IMR-90 (cell line): ENCODE results near the gene TNFSF12. TPM values are rescaled to one million over a fixed set of nuclear protein-coding genes. Genes with fewer than 3 reads are reported as not detected.

Source experiments
- ATAC-seq: fragments of 200-7000 bp; cut with Tn5 transposase; 2 replicates; pipeline ENCODE4 v1.9.1; 2020; ENCODE audit warnings: low read depth, mild to moderate bottlenecking, moderate library complexity
- BruUV-seq: library from RNA; stranded (reverse); fragments of 400-500 nt; replicated peaks from 2 replicates; lab custom pipeline; 2021; lab: Mats Ljungman, UMichigan
- CTCF ChIA-PET: fragments of 300-600 bp; formaldehyde crosslinking; extraction: SDS; loops from one replicate; lab custom pipeline; 2021; ENCODE audit warnings: antibody characterized with exemption; lab: Yijun Ruan, JAX
- POLR2A ChIA-PET: fragments of 300-600 bp; sonication (Branson Sonifier 250); formaldehyde crosslinking; loops from one replicate; lab custom pipeline; 2022; ENCODE audit warnings: antibody characterized with exemption; ENCODE audit not compliant: unreplicated experiment; lab: Charles Lee
- DNase-seq: peaks from one replicate; pipeline ENCODE4 v3.0.0; 2013
- H2AFZ ChIP-seq: replicated peaks from 2 replicates; pipeline ENCODE3; 2013; ENCODE audit warnings: low read length, mild to moderate bottlenecking; ENCODE audit not compliant: poor library complexity
- H2AK5ac ChIP-seq: 2 replicates; pipeline ENCODE4 v1.6.1; 2013; ENCODE audit warnings: low read depth, low read length, inconsistent platforms
- H2AK9ac ChIP-seq: replicated peaks from 2 replicates; pipeline ENCODE3; 2013; ENCODE audit warnings: mild to moderate bottlenecking, low read depth, low read length, moderate library complexity; ENCODE audit not compliant: poor library complexity
- H2BK120ac ChIP-seq: 2 replicates; pipeline ENCODE4 v1.6.1; 2013; ENCODE audit warnings: low read depth, low read length, inconsistent platforms
- H2BK15ac ChIP-seq: 3 replicates; pipeline ENCODE4 v1.6.1; 2013; ENCODE audit warnings: low read depth, low read length, inconsistent platforms
- H2BK20ac ChIP-seq: 2 replicates; pipeline ENCODE4 v1.6.1; 2013; ENCODE audit warnings: low read depth, mild to moderate bottlenecking, inconsistent platforms, low read length, moderate library complexity
- H2BK5ac ChIP-seq: 2 replicates; pipeline ENCODE4 v1.6.1; 2013; ENCODE audit warnings: mild to moderate bottlenecking, low read depth, low read length, inconsistent platforms; ENCODE audit not compliant: poor library complexity, severe bottlenecking
- H3K14ac ChIP-seq: replicated peaks from 2 replicates; pipeline ENCODE4 v1.6.1; 2013; ENCODE audit warnings: low read depth, low read length, inconsistent platforms
- H3K18ac ChIP-seq: 2 replicates; pipeline ENCODE4 v1.6.1; 2013; ENCODE audit warnings: low read depth, low read length, control low read depth
- H3K23ac ChIP-seq: 2 replicates; pipeline ENCODE4 v1.6.1; 2013; ENCODE audit warnings: low read depth, low read length, inconsistent platforms
- H3K27ac ChIP-seq: 2 replicates; pipeline ENCODE4 v1.5.1; 2013; ENCODE audit warnings: mild to moderate bottlenecking, control low read depth, low read length; ENCODE audit not compliant: insufficient read depth
- H3K27me3 ChIP-seq: 2 replicates; pipeline ENCODE4 v1.6.1; 2013; ENCODE audit warnings: low read length; ENCODE audit not compliant: control insufficient read depth, insufficient read depth
- H3K36me3 ChIP-seq: 2 replicates; pipeline ENCODE4 v1.6.1; 2013; ENCODE audit warnings: low read length, mixed read lengths; ENCODE audit not compliant: control insufficient read depth, insufficient read depth
- H3K4ac ChIP-seq: 2 replicates; pipeline ENCODE4 v1.6.1; 2013; ENCODE audit warnings: low read depth, low read length, inconsistent platforms
- H3K4me1 ChIP-seq: 2 replicates; pipeline ENCODE4 v1.6.1; 2013; ENCODE audit warnings: low read length, mixed read lengths; ENCODE audit not compliant: control insufficient read depth, insufficient read depth
- H3K4me2 ChIP-seq: 2 replicates; pipeline ENCODE4 v1.6.1; 2013; ENCODE audit warnings: low read depth, mild to moderate bottlenecking, control low read depth, low read length, moderate library complexity
- H3K4me3 ChIP-seq: 2 replicates; pipeline ENCODE4 v1.5.1; 2013; ENCODE audit warnings: low read depth, mild to moderate bottlenecking, control low read depth, low read length, moderate library complexity; ENCODE audit not compliant: insufficient read depth
- H3K56ac ChIP-seq: 2 replicates; pipeline ENCODE4 v1.6.1; 2013; ENCODE audit warnings: low read length, inconsistent platforms; ENCODE audit not compliant: insufficient read depth; ENCODE audit errors: extremely low read depth
- H3K79me1 ChIP-seq, 2 experiments: 2 replicates each; pipeline ENCODE4 v1.6.1; 2013; ENCODE audit warnings: low read length in 2 of 2, inconsistent platforms in 1 of 2, low read depth in 1 of 2
- H3K9ac ChIP-seq: 2 replicates; pipeline ENCODE4 v1.6.1; 2013; ENCODE audit warnings: low read depth, low read length, control low read depth
- H3K9me1 ChIP-seq: 2 replicates; pipeline ENCODE4 v1.6.1; 2013; ENCODE audit warnings: low read length, inconsistent platforms; ENCODE audit not compliant: insufficient read depth
- H3K9me3 ChIP-seq: 2 replicates; pipeline ENCODE4 v1.6.1; 2013; ENCODE audit warnings: low read length; ENCODE audit not compliant: control insufficient read depth, insufficient read depth
- H4K20me1 ChIP-seq: 2 replicates; pipeline ENCODE4 v1.6.1; 2013; ENCODE audit warnings: low read length, inconsistent platforms; ENCODE audit not compliant: insufficient read depth
- H4K5ac ChIP-seq: 2 replicates; pipeline ENCODE4 v1.6.1; 2013; ENCODE audit warnings: mild to moderate bottlenecking, low read depth, low read length, control low read depth
- H4K8ac ChIP-seq, 2 experiments: 2 replicates each; pipeline ENCODE4 v1.6.1; 2013; ENCODE audit warnings: low read depth in 2 of 2, low read length in 2 of 2, control low read depth in 1 of 2, inconsistent platforms in 1 of 2
- H4K91ac ChIP-seq: 2 replicates; pipeline ENCODE4 v1.6.1; 2013; ENCODE audit warnings: low read depth, low read length, inconsistent platforms; ENCODE audit not compliant: insufficient read depth
- BHLHE40 ChIP-seq: fragments of 150-350 bp; IDR thresholded peaks from 2 replicates; pipeline ENCODE4 v1.6.1; 2016; ENCODE audit warnings: mild to moderate bottlenecking, low read depth, low read length
- CEBPB ChIP-seq: IDR thresholded peaks from 2 replicates; pipeline ENCODE4 v1.6.1; 2012; ENCODE audit warnings: low read depth, low read length, improper control_type of control experiment
- CHD1 ChIP-seq: IDR thresholded peaks from 2 replicates; pipeline ENCODE4 v1.6.1; 2012; ENCODE audit warnings: low read depth, low read length, improper control_type of control experiment
- FOS ChIP-seq: fragments of 150-350 bp; IDR thresholded peaks from 2 replicates; pipeline ENCODE4 v1.6.1; 2016; ENCODE audit warnings: low read depth, low read length
- MAZ ChIP-seq: IDR thresholded peaks from 2 replicates; pipeline ENCODE4 v1.6.1; 2012; ENCODE audit warnings: low read depth, mild to moderate bottlenecking, low read length, improper control_type of control experiment, moderate library complexity, borderline replicate concordance
- MXI1 ChIP-seq: IDR thresholded peaks from 2 replicates; pipeline ENCODE4 v1.6.1; 2012; ENCODE audit warnings: low read depth, mild to moderate bottlenecking, low read length, moderate library complexity, borderline replicate concordance
- POLR2A ChIP-seq: IDR thresholded peaks from 2 replicates; pipeline ENCODE4 v1.6.1; 2012; ENCODE audit warnings: mild to moderate bottlenecking, low read depth, low read length
- RAD21 ChIP-seq: IDR thresholded peaks from 2 replicates; pipeline ENCODE4 v1.6.1; 2012; ENCODE audit warnings: low read length, improper control_type of control experiment
- RCOR1 ChIP-seq: IDR thresholded peaks from 2 replicates; pipeline ENCODE4 v1.6.1; 2012; ENCODE audit warnings: mild to moderate bottlenecking, low read length, improper control_type of control experiment; ENCODE audit not compliant: insufficient replicate concordance
- SMC3 ChIP-seq: fragments of 150-350 bp; IDR thresholded peaks from 2 replicates; pipeline ENCODE4 v1.6.1; 2016; ENCODE audit warnings: low read depth, mild to moderate bottlenecking, antibody characterized with exemption, low read length, moderate library complexity
- WGBS, 2 experiments: methylation state at CpG; one replicate each; pipeline versions ENCODE4 v1.1.5 to v1.1.7; 2013; ENCODE audit warnings: missing lambda C conversion rate in 2 of 2; ENCODE audit not compliant: insufficient read length in 1 of 2; ENCODE audit errors: extremely low coverage in 2 of 2; 5-methylcytosine and 5-hydroxymethylcytosine counted together
- dilution Hi-C: fragments of 300-500 bp; cut with HindIII; formaldehyde crosslinking; loops from one replicate; pipeline ENCODE4 v1.14.3; 2018; ENCODE audit warnings: low sequenced_read_pairs; ENCODE audit not compliant: unreplicated experiment
- in situ Hi-C: fragments of 300-500 bp; cut with MboI; formaldehyde crosslinking; loops from 3 replicates; pipeline ENCODE4 v1.14.3; 2019; ENCODE audit warnings: low sequenced_read_pairs, inconsistent platforms, mixed read lengths
- intact Hi-C: fragments of 100-400 bp; cut with micrococcal nuclease; formaldehyde crosslinking; loops from 2 replicates; pipeline ENCODE4 v1.10.0; 2022
- polyA plus RNA-seq, 3 experiments: library from polyadenylated mRNA; depleted of rRNA; stranded (reverse); fragments of >200 nt; gene quantifications; 2 replicates each; pipeline ENCODE4 v1.2.3, GENCODE V29; 2012; ENCODE audit warnings: low replicate concordance in 1 of 3
- total RNA-seq: library from RNA; depleted of rRNA; stranded (reverse); fragments of >200 nt; gene quantifications from 2 replicates; pipeline ENCODE4 v1.2.3, GENCODE V29; 2012
- TF ChIP-seq, protein P1 (sequence below): fragments of 150-350 bp; IDR thresholded peaks from 2 replicates; pipeline ENCODE4 v1.6.1; 2016; ENCODE audit warnings: low read depth, mild to moderate bottlenecking, low read length, moderate library complexity, borderline replicate concordance
- TF ChIP-seq, protein P2 (sequence below): conservative IDR thresholded peaks from 2 replicates; pipeline ENCODE4 v1.5.1; 2012; ENCODE audit warnings: mild to moderate bottlenecking, low read depth, low read length, improper control_type of control experiment
- TF ChIP-seq, protein P3 (sequence below): fragments of 150-350 bp; IDR thresholded peaks from 2 replicates; pipeline ENCODE4 v1.6.1; 2017; ENCODE audit warnings: mild to moderate bottlenecking, antibody characterized with exemption, low read length, low read depth

Gene TNFSF12
- total and polyA plus RNA-seq, 2 of the 4 experiments (the other 2 are of a cell fraction), result 2.7 to 22.0 TPM

DNA sequence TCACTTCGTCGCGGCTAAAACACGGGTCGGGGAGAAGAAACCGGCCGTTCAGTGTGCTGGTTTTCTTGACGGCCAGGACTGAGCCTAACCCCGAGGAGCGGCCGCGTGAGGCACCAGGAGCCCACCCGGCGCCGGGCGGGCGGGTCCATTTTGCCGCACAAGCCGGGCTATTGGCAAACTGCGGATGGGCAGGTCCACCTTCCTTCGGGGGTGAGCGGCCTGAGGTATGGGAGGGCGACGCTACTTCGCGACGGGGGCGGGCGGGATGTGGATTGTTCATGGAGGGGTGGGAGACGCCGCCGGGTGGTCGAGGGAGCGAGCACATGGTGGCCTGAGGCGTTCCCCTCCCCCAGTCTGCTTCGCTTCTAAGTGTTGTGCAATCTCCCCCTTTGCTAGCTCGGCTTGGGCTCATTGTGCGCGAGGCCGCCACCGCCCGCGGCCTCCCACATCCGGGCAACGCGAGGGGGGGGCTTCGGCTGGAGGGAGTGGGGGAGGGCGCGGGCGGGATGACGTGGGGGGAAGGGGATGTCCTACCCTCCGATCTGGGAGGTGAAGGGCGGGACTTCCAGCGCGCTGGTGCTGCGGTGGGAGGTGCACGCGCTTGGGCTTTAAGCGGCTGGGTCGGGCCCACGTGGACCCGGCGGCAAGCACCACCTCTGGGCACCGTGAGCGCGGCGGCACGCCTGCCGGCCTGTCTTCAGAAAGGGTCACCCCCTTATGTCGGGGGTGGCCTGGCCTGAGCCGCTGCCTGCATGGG is 24.6 kb downstream of the TNFSF12 start:
- peaks cover 59% of the 10 kb centered on the region for H4K20me1 ChIP-seq
- peak overlapping the region; percentile 32; the same call in 1 of the 2 replicates for H4K5ac ChIP-seq
- H3K79me1 ChIP-seq, result peaks cover 10 to 62% of the 10 kb centered on the region in 2 experiments; a peak in 3 of 4 replicates
- peak overlapping the region; percentile 6; the same call in 1 of the 2 replicates for H2BK120ac ChIP-seq
- peak overlapping the region; percentile 78 for H2BK5ac ChIP-seq
- H3K4ac ChIP-seq, result peak overlapping the region; percentile 92
- H3K18ac ChIP-seq, result peak overlapping the region; percentile 1; the same call in 1 of the 2 replicates
- ChIA-PET POLR2A (interaction anchor here (0.6 to 2.2 kb wide), 7 partner anchors 8 to 546 kb away, joined by 3 to 12 read pairs (median 4); partner anchors contain the start of genes MPDU1 and TMEM256), CTCF (interaction anchor here (0.7 to 1.2 kb wide), 3 partner anchors 13 to 61 kb away, joined by 3 to 4 read pairs (median 4); no protein-coding TSS in a partner anchor)
- DNase-seq (peak; percentile 90), ATAC-seq (peak; percentile 52)
- H3K23ac ChIP-seq, result peak overlapping the region; percentile 91; the same call in 1 of the 2 replicates
- dilution Hi-C loops (no loop called here), in situ Hi-C loops (no loop called here), intact Hi-C loops (loop anchor here (5.0 kb wide), 1 partner anchor 269 kb away; no protein-coding TSS in a partner anchor)
- H2BK15ac ChIP-seq, result no peak overlapping the region
- H3K4me2 ChIP-seq, result peak overlapping the region; percentile 83
- peak overlapping the region; percentile 99 for H2AK5ac ChIP-seq
- peak overlapping the region; percentile 97 for H3K27ac ChIP-seq
- no TSS peak for BruUV-seq
- peaks cover 8% of the 10 kb centered on the region for H3K4me1 ChIP-seq
- 0% methylated on average over 13 of the region's 71 CpGs; no CpG with 5 or more reads in 1 of the 2 experiments for WGBS, 2 experiments
- H2AFZ ChIP-seq, result peak overlapping the region; percentile 68
- peak overlapping the region; percentile 95 for H3K9ac ChIP-seq
- no peaks in the 10 kb centered on the region for H3K9me3 ChIP-seq
- no peaks in the 10 kb centered on the region for H3K27me3 ChIP-seq
- H3K14ac ChIP-seq, result peak overlapping the region; percentile 97
- peak overlapping the region; percentile 99 for H2AK9ac ChIP-seq
- peak overlapping the region; percentile 94 for H4K91ac ChIP-seq
- H2BK20ac ChIP-seq, result no peak overlapping the region
- H3K36me3 ChIP-seq, result peaks cover 63% of the 10 kb centered on the region
- H3K4me3 ChIP-seq, result peak overlapping the region; percentile 77
- peaks cover 9% of the 10 kb centered on the region; the same call in 1 of the 2 replicates for H3K9me1 ChIP-seq
- peak overlapping the region; percentile 73 to 81; a peak in 3 of 4 replicates for H4K8ac ChIP-seq
- H3K56ac ChIP-seq, result peak overlapping the region; percentile 81
- TF ChIP-seq, protein P1, sequence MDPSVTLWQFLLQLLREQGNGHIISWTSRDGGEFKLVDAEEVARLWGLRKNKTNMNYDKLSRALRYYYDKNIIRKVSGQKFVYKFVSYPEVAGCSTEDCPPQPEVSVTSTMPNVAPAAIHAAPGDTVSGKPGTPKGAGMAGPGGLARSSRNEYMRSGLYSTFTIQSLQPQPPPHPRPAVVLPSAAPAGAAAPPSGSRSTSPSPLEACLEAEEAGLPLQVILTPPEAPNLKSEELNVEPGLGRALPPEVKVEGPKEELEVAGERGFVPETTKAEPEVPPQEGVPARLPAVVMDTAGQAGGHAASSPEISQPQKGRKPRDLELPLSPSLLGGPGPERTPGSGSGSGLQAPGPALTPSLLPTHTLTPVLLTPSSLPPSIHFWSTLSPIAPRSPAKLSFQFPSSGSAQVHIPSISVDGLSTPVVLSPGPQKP, result no peak
- TF ChIP-seq, protein P2, sequence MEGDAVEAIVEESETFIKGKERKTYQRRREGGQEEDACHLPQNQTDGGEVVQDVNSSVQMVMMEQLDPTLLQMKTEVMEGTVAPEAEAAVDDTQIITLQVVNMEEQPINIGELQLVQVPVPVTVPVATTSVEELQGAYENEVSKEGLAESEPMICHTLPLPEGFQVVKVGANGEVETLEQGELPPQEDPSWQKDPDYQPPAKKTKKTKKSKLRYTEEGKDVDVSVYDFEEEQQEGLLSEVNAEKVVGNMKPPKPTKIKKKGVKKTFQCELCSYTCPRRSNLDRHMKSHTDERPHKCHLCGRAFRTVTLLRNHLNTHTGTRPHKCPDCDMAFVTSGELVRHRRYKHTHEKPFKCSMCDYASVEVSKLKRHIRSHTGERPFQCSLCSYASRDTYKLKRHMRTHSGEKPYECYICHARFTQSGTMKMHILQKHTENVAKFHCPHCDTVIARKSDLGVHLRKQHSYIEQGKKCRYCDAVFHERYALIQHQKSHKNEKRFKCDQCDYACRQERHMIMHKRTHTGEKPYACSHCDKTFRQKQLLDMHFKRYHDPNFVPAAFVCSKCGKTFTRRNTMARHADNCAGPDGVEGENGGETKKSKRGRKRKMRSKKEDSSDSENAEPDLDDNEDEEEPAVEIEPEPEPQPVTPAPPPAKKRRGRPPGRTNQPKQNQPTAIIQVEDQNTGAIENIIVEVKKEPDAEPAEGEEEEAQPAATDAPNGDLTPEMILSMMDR, result no peak
- TF ChIP-seq BHLHE40 (no peak), MXI1 (peak; percentile 98), CHD1 (no peak), MAZ (peak; percentile 98), CEBPB (peak; percentile 99), RCOR1 (no peak), SMC3 (no peak), RAD21 (no peak), POLR2A (peak; percentile 37; the same call in 1 of the 2 replicates), FOS (no peak)
- TF ChIP-seq, protein P3, sequence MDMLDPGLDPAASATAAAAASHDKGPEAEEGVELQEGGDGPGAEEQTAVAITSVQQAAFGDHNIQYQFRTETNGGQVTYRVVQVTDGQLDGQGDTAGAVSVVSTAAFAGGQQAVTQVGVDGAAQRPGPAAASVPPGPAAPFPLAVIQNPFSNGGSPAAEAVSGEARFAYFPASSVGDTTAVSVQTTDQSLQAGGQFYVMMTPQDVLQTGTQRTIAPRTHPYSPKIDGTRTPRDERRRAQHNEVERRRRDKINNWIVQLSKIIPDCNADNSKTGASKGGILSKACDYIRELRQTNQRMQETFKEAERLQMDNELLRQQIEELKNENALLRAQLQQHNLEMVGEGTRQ, result no peak
